ENCODE data around the gene CD99. TPM values are rescaled to one million over a fixed set of nuclear protein-coding genes. Genes with fewer than 3 reads are reported as not detected.
A peak's percentile ranks its signal among the peaks of the same experiment; 100 is the strongest.

Gene CD99, protein sequence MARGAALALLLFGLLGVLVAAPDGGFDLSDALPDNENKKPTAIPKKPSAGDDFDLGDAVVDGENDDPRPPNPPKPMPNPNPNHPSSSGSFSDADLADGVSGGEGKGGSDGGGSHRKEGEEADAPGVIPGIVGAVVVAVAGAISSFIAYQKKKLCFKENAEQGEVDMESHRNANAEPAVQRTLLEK
- 100 to 1,000 TPM; 188 to 386 (median 280) TPM for polyA plus RNA-seq (ENCODE audit: insufficient read length in 10 of 10)
- long read RNA-seq, donor 1, transcript CD99-204 (9 exons, 892 nt) = minor isoform, 5 of 107 reads
- long read RNA-seq, donor 1, transcript CD99-205 (10 exons, 1,291 nt) = major isoform, 76 of 107 reads
- long read RNA-seq, donor 1, transcript CD99-212 (10 exons, 1,089 nt) = minor isoform, 9 of 107 reads
- long read RNA-seq, donor 1, partial matches to known transcripts = 11 of 107 reads
- long read RNA-seq, donor 1, other reads (novel, unspliced or antisense) = 0 of 107 reads
- long read RNA-seq, donor 2, transcript CD99-212 (10 exons, 1,089 nt) = minor isoform, 10 of 105 reads
- long read RNA-seq, donor 2, transcript CD99-215 (3 exons, 583 nt) = minor isoform, 5 of 105 reads
- long read RNA-seq, donor 2, transcript CD99-205 (10 exons, 1,291 nt) = major isoform, 76 of 105 reads
- long read RNA-seq, donor 2, partial matches to known transcripts = 10 of 105 reads
- long read RNA-seq, donor 2, other reads (novel, unspliced or antisense) = 0 of 105 reads
- long read RNA-seq, donor 3 = 0 reads
- long read RNA-seq, donor 4, transcript CD99-212 (10 exons, 1,089 nt) = minor isoform, 16 of 127 reads
- long read RNA-seq, donor 4, transcript CD99-204 (9 exons, 892 nt) = minor isoform, 5 of 127 reads
- long read RNA-seq, donor 4, transcript CD99-205 (10 exons, 1,291 nt) = major isoform, 90 of 127 reads
- long read RNA-seq, donor 4, partial matches to known transcripts = 7 of 127 reads
- long read RNA-seq, donor 4, other reads (novel, unspliced or antisense) = 5 of 127 reads
- long read RNA-seq, donor 5, transcript CD99-212 (10 exons, 1,089 nt) = minor isoform, 18 of 366 reads
- long read RNA-seq, donor 5, transcript CD99-215 (3 exons, 583 nt) = minor isoform, 19 of 366 reads
- long read RNA-seq, donor 5, transcript CD99-204 (9 exons, 892 nt) = minor isoform, 5 of 366 reads
- long read RNA-seq, donor 5, transcript CD99-205 (10 exons, 1,291 nt) = major isoform, 152 of 366 reads
- long read RNA-seq, donor 5, partial matches to known transcripts = 158 of 366 reads
- long read RNA-seq, donor 5, other reads (novel, unspliced or antisense) = 6 of 366 reads
- long read RNA-seq, donor 6, transcript CD99-205 (10 exons, 1,291 nt) = major isoform, 114 of 172 reads
- long read RNA-seq, donor 6, transcript CD99-212 (10 exons, 1,089 nt) = minor isoform, 14 of 172 reads
- long read RNA-seq, donor 6, transcript CD99-215 (3 exons, 583 nt) = minor isoform, 7 of 172 reads
- long read RNA-seq, donor 6, partial matches to known transcripts = 31 of 172 reads
- long read RNA-seq, donor 6, other reads (novel, unspliced or antisense) = 0 of 172 reads
- long read RNA-seq, donor 7, transcript CD99-205 (10 exons, 1,291 nt) = major isoform, 97 of 292 reads
- long read RNA-seq, donor 7, transcript CD99-212 (10 exons, 1,089 nt) = minor isoform, 19 of 292 reads
- long read RNA-seq, donor 7, transcript CD99-204 (9 exons, 892 nt) = minor isoform, 6 of 292 reads
- long read RNA-seq, donor 7, partial matches to known transcripts = 163 of 292 reads
- long read RNA-seq, donor 7, other reads (novel, unspliced or antisense) = 0 of 292 reads
- long read RNA-seq, donor 8, transcript CD99-212 (10 exons, 1,089 nt) = minor isoform, 8 of 93 reads
- long read RNA-seq, donor 8, transcript CD99-205 (10 exons, 1,291 nt) = major isoform, 64 of 93 reads
- long read RNA-seq, donor 8, partial matches to known transcripts = 12 of 93 reads
- long read RNA-seq, donor 8, other reads (novel, unspliced or antisense) = 0 of 93 reads
- long read RNA-seq, donor 9, transcript CD99-205 (10 exons, 1,291 nt) = major isoform, 11 of 16 reads
- long read RNA-seq, donor 9, partial matches to known transcripts = 0 of 16 reads
- long read RNA-seq, donor 9, other reads (novel, unspliced or antisense) = 0 of 16 reads

DNA sequence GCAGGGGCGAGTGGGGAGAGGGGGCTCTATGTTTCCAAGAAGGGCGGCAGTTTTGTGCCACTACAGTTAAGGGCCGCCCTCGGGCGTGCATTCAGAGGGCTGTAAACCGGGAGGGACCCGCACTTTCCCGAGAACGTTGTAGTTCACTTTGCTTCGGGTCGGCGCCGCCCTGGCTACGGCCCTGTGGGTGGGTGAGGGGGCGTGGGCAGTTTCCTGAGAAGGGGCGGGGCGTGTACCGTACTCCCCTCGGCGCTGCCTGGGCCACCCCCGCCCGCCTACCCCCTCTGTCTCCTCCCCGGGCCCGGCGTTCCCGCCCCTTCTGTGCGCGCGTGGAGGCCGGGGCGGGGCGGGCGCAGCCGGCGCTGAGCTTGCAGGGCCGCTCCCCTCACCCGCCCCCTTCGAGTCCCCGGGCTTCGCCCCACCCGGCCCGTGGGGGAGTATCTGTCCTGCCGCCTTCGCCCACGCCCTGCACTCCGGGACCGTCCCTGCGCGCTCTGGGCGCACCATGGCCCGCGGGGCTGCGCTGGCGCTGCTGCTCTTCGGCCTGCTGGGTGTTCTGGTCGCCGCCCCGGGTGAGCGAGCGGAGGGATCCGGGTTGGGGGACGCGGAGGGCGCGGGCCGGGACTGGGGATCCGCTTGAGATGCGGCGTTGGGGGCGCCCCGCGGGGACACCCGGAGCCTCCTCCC lies at the start of gene CD99:
CD99 (plus strand) TSS at position 440 of the 687 bp plus-strand sequence; CDS start at position 506, 66 bp downstream.
- DNase-seq = peak; percentile 86 to 98 (median 93)

DNA sequence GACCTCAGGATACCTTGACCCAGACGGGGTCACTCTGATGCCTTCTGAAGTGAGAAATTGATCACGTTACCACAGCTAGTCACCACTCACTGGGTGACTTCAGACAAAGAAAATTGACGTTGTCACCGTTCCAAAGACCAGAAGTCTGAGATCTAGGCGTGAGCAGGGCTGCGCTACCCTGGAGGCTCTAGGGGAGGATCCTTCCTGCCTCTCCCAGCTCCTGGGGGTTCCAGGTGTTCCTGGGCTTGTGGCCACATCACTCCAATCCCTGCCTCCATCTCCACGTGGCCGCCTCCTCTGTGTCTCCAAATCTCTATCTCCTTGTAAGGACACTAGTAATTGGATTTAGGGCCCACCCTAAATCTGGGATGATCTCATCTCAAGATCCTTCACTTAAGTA lies 48.9 kb upstream of the CD99 start:
- DNase-seq = no peak

DNA sequence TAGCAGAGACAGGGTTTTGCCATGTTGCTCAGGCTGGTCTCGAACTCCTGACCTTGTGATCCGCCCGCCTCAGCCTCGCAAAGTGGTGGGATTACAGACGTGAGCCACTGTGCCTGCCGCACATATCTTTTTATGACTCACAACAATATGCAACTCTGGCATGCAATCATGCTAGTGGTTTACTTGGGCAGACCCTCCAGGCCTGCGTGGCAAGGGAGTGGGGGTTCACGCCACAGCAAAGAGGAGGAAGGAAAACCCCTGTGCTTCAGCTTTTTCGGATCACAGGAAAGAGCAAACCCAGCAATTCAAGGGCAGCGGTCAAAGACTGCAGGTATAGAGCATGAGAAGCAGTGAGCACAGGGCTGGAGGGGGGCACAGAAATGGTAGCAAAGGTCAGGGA lies 48.3 kb upstream of the CD99 start:
- no peak for DNase-seq

DNA sequence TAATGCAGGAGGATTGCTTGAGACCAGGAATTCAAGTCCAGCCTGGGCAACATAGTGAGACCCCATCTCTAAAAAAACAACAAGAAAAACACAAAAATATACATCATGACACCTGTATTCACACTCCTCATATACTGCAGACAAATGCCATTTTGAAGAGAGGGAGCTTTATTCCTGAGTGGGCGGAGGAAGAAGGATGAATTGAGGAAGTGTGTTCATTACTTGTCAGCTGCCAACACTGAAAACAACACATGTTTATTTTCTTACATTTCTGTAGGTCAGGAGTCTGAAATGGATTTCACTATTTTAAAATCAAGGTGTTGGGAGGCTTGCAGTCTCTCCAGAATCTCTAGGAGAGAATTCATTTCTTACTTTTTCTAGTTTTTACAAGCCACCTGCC lies 47.2 kb upstream of the CD99 start:
- DNase-seq = no peak

DNA sequence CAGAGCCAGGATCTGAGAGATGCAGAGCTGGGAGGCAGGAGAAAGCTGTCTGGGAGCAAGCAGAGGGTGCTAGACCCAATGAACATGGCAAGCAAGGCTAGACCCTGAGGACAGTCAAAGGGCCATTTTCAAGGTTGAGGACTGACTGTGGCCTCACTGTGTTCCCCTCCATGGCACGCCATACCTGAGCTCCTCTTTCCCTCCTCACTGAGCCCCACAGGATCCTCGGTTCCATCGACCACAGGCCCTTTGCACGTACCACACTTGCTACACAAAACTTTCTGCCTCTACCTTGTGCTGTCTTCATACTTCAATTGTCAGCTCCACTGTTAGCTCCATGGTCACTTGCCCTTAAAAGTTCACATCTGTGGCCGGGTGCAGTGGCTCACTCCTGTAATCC lies 45.5 kb upstream of the CD99 start:
- no peak for DNase-seq

DNA sequence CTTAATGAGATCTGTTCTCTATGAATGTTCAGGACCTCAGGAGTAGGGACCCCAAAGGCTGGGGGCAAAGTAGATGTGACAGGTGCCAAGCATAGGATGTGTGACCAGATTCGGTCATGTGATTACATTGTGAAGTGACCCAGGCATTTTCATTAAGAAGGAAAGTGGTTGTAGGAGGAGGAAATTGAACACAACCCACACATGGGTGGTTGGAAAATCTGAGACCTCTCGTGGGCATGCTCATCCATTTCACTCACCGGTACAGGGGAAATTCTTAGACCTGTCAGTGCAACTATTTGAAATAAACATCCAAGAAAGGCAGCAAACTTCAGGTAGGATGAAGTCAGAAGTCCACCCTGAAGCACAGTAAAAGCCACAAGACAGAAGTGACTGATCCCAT lies 43.5 kb upstream of the CD99 start:
- no peak for DNase-seq

DNA sequence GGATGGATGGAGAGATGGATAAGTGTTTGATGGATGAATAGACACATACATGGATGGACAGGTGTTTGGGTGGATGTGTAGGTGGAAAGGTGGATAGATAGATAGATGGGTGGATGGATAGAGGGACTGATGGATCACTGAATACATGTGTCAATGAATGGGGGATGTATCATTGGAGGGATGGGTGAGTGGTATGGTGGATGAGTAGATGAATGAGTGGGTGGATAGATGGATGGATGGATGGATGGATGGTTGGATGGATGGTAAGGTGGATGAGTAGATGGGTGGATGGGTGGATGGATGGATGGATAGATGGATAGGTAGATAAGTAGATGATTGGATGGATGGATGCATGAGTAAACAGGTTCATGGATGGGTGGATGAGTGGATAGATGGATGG lies 41.1 kb upstream of the CD99 start:
- DNase-seq = no peak

DNA sequence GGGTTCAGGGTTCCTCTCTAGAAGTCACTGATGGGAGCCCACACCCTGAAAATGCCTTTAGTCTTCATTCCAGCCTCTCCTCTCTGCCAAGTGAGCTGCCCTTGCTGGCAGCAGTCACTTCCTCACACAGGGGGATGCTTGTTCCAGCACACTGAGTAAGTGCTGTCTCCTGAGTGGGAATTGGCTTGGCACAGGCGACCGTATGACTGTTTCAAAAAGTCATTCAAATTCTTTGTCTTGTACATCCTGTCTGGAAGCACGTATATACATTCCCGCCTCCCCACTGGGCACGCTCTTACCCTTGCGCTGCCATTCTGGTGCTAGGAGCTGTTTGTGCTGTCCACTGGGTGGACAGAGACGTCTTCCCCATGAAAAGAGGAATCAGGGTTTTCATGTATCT lies 40.2 kb upstream of the CD99 start:
- peak in 1 of 3 donors; percentile 4 for DNase-seq

DNA sequence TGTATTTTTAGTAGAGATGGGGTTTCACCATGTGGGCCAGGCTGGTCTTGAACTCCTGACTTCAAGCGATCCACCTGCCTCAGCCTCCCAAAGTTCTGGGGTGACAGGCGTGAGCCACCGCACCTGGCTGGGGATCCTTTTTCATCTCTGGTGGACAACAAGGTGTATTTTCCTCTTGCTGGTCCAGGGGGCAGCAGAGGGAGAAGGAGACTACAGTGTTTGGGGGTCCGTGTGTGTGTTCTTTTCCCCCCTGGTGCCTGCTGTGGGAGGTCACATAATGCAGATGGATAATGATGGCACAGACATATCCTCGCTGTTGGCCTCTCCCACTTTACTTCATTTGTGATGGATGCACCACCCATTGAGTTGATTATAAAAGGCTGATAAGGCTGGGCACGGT lies 39.0 kb upstream of the CD99 start:
- no peak for DNase-seq

DNA sequence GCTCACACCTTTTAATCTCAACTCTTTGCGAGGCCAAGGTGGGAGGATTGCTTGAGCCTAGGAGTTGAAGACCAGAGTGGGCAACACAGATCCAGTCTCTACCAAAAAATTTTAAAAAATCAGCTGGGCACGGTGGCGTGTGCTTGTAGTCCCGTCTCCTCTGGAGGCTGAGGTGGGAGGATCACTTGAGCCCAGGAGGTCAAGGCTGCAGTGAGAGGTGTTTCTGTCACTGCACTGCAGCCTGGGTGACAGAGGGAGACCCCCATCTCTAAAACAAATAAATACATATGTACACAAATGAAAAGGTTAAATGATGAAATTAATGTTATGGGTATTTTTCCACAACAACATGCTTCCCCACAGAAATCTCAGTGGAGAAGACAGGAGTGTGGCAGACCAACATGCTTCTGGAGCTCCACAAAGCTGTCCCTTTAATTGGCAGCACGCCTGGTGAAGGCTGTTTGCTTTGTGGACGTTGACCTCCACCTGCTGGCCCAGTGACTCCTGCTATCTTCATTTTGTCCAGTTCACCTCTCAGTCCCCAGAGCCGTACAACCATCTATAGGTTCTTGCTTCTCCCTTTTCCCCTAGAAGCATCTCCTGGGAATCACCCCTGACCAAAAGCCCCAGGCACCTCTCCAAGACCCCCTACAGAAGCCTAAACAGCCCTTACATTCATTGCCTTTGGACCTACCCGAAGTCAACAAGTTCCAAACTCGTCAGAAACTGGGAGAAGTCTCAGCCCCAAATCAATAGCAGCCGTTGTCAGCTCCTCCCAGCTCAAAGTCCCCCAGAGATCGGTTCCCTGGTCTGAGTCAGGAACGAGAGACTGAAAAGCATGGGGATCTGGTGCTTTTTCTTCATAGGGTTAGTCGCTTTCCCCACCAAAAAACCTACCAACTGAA lies 36.4 kb upstream of the CD99 start:
- no peak for DNase-seq

DNA sequence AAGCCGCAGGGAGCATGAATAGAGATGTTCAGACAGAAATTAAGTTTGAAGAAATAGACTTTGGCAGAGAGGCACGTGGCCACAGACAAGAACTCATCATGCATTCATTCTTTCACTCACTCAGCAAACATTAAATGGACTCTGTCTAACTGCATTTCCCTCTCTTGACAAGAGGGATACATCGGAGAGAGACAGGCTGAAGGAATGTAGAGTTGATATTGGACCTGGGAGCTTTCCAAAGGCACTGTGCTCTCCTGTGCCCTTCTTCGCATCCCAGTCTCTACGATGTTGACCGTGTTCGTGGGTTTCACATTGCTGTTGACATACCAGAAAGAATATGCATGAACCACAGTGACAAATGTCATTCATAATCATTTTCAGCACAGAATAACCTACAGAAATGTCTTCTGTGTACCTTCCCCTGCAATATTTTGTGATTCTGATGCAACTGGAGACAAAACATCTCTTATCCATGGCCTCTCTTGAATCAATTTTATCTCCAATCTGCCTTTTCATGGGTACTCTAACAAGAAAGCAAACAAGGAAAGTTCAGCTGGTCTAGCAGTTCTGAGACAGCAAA lies 34.7 kb upstream of the CD99 start:
- DNase-seq = no peak

DNA sequence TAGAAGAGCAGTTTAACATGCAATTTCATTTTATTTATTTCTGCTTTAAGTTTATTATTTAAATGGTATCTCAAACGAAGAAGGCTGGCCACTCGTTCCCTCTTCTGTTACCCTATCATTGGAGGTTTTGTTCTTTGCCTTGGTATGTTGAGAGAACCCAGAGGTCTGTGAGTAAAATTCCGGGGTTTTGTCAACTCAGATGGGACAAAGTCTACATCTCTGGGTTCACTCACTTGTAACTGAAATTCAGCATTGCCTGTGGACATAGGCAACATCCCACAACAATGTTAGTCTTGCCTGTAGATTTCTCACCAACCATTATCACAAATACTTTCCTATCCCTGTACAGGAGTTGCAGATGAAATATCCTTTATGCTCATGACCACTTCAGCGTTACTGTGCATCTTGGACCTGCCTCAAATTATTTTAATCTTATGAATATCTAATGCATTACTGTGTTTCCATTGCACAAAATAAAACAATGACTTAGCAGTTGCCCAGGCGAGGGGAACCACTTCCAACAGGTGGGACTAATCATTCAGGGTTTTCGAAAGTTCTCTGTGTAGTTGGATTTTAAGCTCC lies 33.5 kb upstream of the CD99 start:
- no peak for DNase-seq

DNA sequence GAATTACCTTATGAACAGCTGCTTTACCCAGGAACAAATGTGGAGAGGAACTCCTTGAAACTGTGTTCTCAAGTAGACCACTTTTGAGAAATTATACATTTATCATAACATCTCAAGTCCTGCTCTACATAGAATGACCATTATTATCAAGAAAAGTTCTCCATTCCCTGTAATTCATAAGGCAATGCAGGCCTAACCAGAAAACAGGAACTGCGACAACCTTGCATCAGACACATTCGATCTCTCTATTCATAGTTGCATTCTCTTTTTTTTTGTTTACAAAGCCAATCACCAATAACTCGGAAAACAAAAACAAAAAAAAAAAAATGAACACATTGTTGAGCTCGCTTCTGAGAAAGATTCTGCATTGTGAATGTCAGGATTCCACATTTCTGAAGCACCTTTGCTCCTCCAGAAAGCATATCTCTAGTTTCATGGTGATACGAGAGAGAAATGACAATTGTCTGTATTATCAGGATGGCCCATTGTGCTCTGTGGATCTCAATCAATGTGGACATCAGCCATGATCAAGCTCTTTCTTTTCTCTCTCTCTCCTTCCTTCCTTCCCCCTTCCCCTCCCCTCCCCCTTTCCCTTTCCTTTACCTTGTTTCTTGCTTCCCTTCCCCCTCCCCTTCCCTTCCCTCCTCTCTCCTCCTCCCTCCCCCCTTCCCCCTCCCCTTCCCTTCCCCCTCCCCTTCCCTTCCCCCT lies 32.4 kb upstream of the CD99 start:
- DNase-seq = no peak

DNA sequence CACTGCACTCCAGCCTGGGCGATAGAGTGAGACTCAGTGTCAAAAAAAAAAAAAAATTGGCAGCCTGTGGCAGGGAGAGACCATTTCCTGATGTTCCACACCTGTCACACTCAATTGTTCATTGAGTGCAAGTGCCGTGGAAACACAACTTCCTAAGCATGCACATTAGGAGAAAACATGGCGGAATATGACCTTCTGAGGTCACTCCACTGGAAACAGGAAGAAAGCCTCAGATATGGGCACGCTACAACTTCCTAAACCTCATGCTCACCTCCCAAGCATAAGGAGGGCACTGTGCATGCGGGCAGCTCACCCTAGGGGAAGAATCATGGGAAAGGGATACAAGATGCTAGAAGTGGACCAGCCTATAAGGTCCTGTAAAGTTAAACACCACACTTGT lies 28.5 kb upstream of the CD99 start:
- DNase-seq = no peak

DNA sequence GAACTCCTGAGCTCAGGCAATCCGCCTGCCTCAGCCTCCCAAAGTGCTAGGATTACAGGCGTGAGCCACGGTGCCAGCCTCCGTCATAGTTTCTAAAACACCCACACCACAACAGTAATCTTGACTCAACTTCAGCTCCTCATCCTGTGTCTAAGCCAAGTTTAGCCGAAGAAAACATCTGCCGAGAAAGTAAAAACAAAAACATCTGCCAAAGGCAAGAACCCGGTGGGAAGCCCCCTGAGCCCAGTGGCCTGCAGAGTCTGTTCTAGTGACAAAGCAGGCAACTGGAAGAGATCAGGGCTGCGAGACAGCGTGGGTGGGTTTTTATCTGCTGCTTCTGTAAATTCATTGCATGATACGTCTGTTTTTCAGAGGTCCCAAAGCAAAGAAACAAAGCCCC lies 26.6 kb upstream of the CD99 start:
- DNase-seq = peak; percentile 15 to 79 (median 33)

DNA sequence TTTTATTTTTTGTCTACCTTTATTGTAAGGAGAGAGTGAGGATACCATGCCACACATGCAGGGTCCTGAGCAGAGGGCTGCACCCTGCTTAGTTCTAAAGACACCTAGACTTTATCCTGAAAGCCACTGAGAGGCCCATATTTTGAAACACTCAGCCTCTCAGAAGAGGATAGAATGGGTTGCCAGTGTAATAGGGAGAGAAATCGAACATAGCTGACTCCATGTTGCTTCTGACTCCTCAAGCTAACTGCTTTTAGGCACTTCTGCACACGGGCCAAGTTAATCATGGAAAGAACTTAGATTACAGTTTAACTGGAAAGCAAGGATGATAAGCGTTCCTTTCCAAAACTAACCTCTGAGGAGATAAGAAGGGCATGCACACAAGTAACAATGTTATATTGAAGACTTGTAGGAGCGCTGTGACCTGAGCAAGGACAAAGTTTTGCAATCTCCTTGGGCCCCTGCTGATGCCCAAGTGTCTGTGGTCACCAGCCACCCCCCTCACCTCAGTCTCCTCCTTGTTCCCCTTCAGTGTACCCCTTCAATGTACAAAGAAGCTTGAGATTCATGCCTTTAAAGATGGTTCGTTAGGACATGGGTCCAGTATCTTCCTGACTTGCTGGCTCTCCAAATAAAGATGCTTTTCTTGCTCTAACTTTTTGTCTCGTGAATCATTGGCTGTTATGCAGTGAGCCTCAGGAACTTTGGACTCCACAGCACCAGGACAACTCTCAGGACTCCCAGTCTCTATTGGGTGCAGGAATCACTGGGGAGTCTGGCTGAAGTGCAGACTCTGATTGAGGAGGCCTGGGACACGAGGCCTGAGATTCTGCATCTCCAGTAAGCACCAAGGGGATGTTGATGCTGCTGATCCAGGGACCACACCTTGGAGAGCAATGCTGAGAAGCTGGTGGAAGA lies 25.4 kb upstream of the CD99 start:
- no peak for DNase-seq

Data from muscle of back (tissue), 13 donors.